Measurements from ENCODE around the gene GRIPAP1.
A peak's percentile ranks its signal among the peaks of the same experiment; 100 is the strongest.

GRIPAP1 gene

GRCh38 chrX:48924270-48924669 lies 77.8 kb downstream of the GRIPAP1 start:
- TF ChIP-seq CTCF (IDR thresholded peaks at IDR 0.05; ENCODE audit: low read depth, low read length) (no peak), MYC (IDR thresholded peaks at IDR 0.05; ENCODE audit: low read depth, low read length) (no peak), POLR2A (IDR thresholded peaks at IDR 0.05; ENCODE audit: extremely low read depth, insufficient read length) (no peak)
- TF ChIP-seq, protein P1, sequence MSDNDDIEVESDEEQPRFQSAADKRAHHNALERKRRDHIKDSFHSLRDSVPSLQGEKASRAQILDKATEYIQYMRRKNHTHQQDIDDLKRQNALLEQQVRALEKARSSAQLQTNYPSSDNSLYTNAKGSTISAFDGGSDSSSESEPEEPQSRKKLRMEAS (IDR thresholded peaks at IDR 0.05; ENCODE audit: low read depth, low read length): no peak
- DNase-seq (ENCODE audit: low read depth): peak; percentile 37
- H3K4me3 ChIP-seq (ENCODE audit: low read depth, low read length): no peak overlapping the region

DNA sequence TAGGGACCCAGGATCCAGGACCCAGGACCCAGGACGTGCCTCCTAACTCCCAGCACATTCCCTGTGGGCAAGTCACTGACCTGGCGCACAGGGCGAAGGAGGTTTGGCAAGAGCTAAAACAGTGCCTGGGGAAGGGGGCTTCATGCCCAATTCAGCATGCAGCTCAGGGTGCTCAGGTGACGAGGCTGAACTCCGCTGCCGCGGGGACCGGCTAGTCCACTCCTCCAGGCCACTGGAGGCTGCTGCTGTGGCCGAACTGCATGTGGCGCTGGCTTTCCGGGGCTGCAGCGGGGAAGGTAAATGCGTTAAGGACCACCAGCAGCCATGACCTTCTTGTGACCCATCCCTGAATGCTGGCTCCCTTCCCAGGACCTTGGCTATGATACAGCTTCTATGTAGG lies 78.3 kb downstream of the GRIPAP1 start:
- DNase-seq (ENCODE audit: low read depth): no peak
- TF ChIP-seq, protein P1 (IDR thresholded peaks at IDR 0.05; ENCODE audit: low read depth, low read length): no peak
- TF ChIP-seq MYC (IDR thresholded peaks at IDR 0.05; ENCODE audit: low read depth, low read length): no peak
- no peak for TF ChIP-seq CTCF (IDR thresholded peaks at IDR 0.05; ENCODE audit: low read depth, low read length)
- TF ChIP-seq POLR2A (IDR thresholded peaks at IDR 0.05; ENCODE audit: extremely low read depth, insufficient read length): no peak
- H3K4me3 ChIP-seq (ENCODE audit: low read depth, low read length): no peak overlapping the region
